Stimulated activated CD8-positive, alpha-beta memory T cell treated with anti-CD3 and anti-CD28 coated beads, Interleukin-12 subunit alpha, Interleukin-12 subunit beta, amount 100 ng/mL, for 24 hours (primary cell): Measurements from ENCODE around the gene NGF.
"Not testable (repeated sequence)": the region's sequence is repeated elsewhere in the genome, so short reads cannot be mapped to it uniquely, and the experiment has no call there.

ENCODE experiments used
- DNase-seq: peaks from one replicate; pipeline ENCODE4 v3.0.0-alpha.2; 2020; ENCODE audit errors: extremely low read depth

The NGF gene

DNA sequence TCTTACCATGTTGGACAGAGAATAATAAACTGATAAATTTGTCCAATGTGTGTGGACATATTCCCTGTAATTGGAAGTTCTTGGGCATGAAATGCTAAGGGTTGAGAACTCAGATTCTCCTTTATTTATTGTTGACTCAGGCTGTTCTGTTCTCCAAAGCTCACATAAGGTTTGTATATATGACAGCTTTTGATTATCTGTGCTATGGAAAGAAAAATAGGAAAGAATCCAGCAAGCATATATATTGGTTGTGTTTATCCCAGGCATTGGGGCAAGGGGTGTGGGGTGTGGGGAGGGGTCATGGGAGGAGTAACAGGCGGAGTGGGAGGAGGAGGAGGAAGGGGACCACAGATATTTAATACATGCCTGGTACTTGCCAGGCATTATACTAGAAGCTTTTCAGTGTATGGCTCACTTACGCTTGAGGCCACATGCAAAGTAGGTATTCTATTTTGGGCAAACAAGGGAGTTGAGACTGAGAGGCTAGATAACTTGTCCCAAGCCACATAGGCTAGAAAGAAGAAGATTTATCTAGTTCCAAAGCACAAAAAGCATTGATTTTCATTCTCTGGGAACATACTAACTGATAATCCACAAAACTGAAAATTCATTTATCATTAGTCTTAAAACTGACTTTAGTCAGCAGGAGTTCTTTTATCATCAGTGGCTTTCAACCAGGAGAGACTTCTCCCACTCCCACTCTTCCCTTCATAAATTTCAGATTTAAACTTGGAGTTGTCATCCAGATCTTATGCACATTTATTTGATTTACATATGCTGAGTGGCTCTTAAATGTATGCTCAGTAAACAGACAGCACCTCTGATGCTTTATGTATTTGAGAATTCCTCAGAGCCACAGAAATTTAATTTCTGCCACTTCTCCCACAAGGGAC, 27.2 kb downstream of the NGF start:
- DNase-seq = no peak

DNA sequence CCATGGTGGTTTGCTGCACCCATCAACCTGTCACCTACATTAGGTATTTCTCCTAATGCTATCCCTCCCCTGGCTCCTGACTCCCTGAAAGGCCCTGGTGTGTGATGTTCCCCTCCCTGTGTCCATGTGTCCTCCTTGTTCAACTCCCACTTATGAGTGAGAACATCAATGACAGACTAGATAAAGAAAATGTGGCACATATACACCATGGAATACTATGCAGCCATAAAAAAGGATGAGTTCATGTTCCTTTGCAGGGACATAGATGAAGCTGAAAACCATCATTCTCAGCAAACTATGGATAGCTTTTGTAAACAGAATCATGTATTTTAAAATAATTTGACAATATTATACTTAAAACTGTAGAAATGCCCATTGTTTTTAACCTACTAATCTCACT, 28.5 kb downstream of the NGF start:
- not testable (repeated sequence) for DNase-seq

DNA sequence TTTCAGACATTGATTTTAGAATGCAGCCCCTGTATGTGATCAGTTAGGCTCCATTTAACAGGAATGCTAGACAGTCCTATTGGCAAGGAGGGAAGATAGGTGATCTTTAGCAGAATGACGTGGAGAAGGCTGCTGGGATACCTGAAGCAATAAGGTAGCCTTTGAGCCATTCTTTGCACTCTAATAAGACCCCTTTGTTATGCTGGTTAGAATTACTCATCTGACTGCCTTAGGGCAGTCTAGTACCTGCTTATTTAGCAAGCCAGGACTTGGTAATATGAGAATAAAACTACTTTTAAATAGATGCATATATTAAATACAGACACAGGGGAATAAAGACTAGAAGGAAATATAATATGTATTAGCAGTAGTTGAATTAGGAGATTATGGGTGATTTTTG, 29.1 kb downstream of the NGF start:
- no peak for DNase-seq

DNA sequence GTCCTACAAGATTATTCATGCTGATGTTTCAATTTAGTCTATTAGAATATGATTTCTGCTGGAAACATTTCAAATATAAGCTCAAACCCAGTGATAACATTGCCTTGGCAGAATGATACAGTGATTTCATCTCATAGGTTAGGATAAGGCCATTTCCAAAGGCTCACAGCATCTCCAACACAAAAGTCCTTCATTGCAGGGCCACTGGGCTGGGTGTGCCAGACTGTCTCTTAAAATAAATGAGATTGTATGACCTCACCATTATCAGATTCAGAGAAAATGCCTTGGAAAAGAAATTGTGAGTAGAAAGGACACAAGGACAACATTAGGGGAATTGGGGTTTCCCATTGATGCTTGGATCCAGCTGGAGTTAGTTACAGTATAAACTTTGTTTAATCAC, 30.4 kb downstream of the NGF start:
- no peak for DNase-seq

DNA sequence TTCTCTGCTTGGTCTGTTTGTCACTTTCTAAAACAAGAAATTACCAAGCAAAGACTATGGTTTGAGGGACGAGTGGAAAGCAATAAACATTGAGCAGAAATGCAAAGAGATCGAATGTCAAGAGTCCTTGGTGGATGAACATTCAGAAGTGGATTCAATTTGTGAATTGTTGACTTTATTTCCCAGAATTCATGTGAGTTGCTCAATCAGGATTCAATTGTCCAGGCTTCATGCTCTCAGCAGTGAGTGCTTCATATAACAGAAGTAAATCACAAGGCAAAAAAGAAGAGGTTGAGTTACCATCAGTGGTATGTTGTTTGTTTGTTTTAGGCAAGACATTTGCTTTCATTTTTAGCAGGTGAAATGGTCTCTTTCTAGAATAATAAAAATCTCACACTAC, 31.9 kb downstream of the NGF start:
- DNase-seq = no peak

DNA sequence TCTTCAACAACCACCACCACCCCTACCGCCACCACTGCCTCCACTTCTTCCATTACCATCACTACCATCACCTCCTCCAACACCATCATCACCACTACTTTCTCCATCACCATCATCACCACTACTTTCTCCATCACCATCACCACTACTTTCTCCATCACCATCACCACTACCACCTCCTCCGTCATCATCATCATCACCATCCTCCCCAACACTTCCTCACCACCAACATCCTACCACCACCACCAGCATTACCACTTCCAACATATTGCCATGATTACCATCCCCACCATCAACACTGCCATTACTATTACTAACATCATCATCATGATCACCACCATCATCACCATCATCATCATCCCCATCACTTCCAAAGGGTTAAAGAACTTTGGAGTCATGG, 34.7 kb downstream of the NGF start:
- no peak for DNase-seq

DNA sequence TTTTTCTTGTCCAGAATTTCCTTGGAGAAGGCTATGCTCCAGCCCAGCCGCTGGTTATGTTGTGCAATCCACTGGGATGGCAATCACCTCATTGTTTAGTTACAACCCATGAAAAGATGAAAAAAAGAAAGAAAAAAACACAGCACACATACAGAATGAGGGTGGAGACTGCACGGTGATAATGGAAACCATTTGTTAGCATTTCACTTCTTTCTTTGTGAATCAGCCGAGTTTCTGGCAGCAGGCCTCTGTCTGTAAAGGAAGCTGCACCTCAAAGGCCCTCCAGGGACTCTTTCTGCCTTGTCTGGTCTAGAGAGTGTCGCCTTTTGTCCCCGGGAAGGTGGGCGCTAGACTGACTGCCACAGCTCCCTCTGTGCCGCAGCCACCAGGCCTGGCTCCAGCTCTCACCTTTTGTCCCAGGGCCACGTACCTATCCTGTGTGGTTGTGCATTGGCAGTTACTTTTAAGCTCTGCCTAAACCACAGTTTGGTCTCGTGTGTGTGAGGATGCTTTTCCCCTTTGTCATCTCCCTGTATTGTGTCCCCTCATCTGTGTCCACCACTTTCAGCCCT, 35.6 kb downstream of the NGF start:
- no peak for DNase-seq

DNA sequence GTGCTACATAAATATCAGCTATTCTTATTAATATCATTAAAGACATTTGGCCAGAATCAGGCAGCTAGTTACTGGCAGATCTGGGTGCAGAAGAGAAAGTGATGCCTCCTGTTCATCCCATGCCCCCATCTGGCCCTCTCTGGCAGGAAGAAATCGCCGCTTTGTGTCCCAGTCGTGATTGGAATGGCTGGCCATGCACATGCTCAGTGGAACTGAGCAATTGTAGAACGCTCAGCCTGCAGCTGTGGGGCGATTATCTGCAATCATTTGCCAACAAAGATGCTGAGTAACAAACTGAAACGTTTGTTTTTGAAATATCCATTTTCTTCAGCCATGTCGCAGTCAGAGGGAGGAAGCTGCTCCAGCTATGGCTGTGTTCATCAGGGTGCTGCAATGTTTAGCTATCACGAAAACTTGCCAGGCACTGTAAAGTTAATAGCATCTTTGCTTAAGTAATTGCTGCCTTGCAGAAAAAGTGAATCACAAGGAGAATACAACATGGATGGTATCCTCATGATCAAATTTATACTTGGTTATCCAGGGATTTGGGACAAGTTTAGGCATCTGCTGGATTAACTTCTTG, 36.5 kb downstream of the NGF start:
- DNase-seq = no peak

DNA sequence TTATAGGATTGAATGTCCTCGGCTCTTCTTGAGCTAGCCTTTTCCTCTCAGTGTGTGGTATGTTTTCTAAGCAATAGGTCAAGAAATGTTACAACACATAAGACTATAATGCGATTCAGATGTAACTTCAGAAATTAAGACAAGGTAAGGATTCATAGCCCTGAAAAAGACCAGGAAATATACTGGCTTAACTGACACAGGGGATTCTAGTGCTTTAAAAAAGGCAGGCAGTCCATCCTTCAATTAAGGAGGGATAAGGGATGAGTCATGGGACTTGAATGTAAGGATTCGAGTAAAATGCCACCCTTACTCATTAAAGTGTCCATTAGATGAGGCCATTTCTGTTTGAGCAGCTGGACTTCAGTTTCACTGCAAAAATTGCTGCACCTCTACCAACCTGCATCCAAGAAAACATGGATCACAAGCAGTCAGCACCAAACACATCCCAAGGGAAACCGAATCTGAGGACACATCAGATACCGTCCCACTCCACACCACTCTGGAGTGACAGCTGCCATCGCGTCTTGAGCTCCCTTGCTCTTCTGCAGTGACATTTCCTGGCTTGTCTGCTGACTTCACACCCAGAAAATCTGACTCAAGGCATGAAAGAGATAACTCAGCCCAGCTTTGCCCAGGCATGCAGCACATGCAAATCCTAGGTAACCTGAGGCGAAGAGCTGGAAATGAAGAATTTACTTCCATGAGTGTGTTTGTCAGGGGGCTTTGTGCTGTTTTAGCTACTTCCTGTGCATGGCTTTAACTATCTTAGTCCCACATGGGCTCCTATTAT, 37.8 kb downstream of the NGF start:
- DNase-seq = no peak

DNA sequence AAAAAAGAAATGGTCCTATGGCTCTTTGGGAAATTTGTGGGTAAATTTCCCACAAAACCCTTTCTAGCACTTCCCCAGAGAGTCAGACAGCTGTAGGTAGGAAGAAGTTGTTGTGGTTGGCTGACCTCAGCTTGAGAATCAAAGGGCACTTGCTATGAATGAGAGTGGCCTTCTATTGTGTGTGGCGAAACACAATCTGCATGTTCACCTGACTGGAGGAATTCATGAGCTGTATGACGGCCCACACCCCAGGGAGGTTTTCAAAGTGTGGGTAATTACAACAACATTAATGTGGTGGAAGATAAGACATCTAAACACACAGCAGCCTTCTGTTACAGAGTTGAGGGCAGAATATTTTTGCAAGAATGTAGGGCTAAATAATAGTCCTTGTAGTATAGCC, 38.8 kb downstream of the NGF start:
- DNase-seq = no peak

DNA sequence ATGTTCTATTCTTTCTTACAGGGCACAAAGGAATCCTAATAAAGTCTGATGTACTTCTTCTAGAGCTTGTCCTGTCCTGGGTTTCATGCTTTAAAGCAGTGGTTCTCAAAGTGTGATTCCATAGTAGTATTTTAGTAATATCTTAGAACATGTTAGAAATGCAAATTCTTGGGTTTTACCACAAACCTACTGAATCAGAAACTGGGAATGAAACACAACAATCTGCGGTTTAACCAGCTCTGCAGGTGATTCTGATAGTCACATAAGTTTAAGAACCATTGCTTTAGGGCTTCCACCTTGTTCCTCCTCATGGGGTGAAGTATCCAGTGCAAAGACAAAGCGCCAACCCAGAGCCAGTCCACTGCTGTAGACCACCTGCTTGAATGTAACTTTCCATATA, 41.1 kb downstream of the NGF start:
- no peak for DNase-seq

DNA sequence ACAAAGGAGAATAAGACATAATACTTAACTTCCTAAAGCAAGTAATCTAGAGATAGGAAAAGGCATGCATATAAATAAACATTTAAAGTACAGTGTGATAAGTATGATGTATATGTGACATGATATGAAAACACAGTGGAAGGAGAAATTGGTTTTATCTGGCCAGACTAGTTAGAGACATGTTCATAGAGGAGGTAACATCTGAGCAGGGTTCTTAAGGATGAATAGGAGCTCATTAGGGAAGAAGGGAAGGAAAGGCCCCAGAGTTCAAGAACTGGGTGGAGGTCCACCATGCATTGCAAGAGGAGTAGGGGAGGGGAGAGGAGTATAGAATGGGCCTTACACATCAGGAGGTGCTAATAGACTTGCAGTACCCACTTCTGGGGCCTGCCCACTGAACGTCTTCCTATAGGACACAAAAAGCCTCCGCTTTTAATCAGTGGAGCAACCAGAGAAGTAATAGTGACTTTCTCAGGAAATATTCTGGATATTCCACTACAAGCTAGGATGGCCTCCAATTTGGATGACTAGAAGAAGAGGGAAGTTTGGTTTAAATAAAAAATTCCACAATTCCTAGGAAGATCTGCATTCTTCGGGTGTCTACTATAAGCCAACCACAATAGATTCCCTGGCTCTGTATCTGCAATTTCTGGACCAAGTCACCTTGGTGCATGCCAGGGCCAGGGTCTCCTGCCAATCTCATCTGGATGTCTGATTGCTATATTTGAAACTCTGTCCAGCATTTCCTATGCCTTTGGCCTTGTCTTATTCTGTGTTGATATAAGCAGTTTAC, 41.9 kb downstream of the NGF start:
- no peak for DNase-seq

DNA sequence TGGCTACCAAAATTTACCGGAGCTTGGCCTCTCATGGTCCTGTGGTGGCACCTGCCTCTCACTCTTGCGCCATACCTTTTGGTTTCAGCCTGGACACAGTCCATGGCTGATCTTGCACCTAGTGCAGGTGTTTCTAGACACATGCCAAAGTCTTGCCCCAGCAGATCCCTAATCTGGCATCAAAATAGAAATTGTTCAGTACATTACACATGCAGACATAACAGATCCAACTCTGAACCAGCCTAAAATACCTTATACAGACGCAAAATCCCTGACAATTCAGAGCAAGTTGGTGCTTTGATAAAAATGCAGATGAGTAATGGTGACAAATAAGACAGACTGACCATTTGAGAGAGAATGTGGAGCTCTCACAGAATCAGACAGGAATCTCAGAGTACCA, 44.1 kb downstream of the NGF start:
- no peak for DNase-seq

DNA sequence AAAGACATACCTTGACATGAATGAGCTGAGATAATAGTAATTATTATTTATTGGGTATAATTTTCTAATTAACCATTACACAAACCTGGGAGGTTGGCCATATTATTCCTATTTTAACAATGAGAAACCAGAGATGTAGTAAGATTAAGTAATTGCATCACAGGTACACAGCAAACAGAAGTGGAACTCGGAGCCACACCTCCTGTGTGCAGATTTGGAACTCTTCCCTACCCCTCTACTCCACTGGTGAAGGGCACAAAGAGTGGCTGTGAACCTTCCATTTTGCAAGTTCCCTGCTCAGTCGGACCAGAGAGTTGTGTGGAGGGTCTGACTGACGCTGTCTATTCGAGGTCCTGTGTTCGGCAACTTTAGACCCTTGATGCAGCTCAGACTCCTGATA, 45.0 kb downstream of the NGF start:
- DNase-seq = no peak

DNA sequence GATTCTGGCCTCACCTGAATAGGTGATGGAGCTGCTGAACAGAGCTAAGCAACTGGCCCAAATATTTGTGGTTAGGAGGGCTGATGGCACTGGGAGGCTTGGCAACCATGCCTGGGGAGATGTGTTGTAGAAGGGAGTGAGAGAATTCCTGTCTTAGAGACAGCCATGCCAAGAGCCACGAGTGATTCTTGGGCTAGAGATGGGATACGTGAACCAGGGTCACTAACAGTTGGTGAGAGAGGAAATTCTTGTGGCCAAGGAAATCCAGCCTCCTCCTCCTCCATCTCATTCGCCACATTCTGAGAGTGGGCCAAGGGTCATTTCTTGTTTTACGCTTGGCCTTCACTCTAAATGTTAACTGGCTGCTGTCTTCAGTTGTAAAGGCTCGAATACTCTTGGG, 46.3 kb downstream of the NGF start:
- no peak for DNase-seq

DNA sequence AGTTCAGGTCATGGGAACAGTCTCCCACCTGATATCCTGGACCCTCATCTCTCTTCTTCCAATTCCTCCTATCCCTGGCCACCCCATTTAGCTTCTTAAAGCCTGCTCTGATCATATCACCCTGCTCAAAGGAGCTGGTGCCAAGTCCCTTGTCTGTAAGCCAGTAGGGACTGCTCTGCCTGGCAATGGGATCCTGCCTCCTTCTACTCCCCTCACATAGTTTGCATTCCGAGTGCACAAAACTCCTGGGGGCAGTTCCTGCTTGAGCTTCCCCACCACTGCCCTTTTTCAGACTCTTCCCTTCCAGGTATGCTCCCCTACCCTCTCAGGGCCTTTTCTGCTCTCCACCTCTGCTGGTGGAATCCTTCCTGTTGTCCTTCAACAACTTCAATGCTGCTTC, 48.1 kb downstream of the NGF start:
- DNase-seq = no peak

DNA sequence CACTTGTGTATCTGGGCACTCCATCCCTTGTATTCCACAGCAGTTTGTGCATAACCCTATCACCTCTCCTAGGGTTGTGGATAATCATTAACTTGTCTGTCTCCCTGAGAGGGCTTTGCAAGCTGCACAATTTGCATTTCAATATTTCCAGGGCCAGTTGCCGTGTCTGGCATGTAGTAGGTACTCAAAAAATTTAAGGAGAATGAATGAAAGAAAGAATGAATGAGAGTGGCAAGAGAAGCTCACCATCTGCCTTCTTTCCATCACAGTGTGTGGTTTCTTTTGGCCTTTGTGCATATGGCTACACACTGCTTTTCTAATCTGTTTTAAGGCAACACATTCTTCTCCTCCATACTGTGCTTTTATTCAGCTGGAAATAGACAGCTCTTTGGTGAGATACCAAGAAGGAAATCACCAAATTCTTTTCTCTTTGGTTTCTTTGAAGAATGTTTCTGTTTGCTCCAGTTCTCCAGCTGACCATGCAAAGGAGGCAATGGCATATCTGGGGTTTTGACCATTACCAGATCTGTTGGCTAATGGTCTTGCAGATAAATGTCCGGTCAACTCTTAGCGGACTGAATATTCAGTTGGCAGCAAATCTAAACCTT, 49.4 kb downstream of the NGF start:
- DNase-seq = no peak

DNA sequence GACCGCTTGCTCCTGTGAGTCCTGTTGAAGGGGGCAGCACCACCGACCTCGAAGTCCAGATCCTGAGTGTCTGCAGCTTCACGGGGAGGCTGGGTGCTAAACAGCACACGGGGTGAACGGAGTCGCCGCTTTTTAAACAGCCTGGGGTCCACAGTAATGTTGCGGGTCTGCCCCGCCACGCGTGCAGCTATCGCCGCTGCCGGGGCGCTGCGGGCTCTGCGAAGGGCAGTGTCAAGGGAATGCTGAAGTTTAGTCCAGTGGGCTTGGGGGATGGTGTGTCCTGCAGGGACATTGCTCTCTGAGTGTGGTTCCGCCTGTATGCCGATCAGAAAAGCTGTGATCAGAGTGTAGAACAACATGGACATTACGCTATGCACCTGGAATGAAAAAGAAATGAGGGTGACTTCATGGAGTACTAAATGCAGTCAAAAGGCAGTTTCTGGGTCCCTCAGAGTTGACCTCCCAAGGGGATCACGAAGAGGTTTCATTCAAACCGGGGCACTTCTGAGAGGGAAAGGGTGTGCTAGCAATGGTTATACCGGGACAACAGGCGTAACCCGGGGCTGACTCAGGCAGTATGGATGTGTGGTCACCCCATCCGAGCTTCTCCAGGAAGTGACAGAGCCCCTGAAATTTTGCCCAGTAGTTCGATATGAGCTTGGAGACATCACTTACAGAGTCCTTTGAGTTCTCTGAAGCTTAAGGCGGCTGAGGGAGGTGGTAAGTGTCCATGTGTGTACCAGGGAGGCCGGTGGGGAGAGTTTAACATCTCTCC, 51.4 kb downstream of the NGF start:
- no peak for DNase-seq

DNA sequence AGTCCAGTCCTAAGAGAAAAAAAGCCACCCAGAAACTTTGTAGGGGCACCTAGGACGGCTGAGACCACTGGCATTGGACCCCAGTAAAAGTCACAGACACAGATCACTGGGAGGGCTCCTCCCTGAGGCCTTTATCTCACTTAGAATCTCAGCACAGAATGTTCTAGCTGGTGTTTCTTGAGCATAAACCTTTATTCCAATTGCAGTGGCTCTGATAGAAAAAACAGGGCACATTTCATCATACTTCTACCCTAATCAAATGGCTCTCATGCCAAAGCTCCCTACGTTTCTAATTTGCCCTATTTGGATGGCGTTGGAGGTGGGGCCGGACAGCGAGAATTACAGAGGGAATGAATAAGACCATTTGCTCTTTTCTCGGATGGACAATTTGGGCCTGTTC, 53.8 kb downstream of the NGF start:
- DNase-seq = no peak

DNA sequence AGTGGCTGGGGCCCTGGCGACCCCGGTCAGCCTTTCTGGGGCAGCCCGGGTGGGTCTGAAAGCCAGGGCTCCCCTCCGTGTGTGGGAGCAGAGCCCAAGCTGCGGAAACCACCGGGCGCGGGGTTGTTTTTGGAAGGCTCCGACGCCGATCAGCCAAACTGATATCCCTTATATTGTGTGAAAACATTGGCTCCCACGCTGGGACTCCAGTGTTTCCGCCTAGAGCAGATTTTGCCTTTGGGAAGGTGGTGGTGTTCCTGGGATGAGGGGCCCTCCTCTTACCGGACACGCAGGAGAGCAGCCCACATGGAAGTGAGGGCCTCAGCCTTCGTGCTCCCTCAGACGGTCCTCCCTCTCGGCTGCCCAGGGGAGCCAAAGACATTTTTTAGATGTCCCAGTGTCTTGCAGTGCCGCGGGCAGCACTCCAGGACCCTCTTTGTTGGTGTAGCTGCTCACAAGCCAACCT, 54.3 kb downstream of the NGF start:
- DNase-seq = no peak
